CD4-positive, CD25-positive, alpha-beta regulatory T cell (primary cell): Measurements from ENCODE around the gene GIMAP6. TPM values are rescaled to one million over a fixed set of nuclear protein-coding genes. Genes with fewer than 3 reads are reported as not detected.
"Not testable (repeated sequence)": the region's sequence is repeated elsewhere in the genome, so short reads cannot be mapped to it uniquely, and the experiment has no call there.

ENCODE experiments used
- ATAC-seq, 2 donors: fragments of 150-1000 bp; cut with Tn5 transposase; one replicate each; pipeline ENCODE4 v1.10.0; 2021; ENCODE audit warnings: low read depth in 2 of 2, moderate number of reproducible peaks in 2 of 2, moderate library complexity in 1 of 2
- DNase-seq, 3 donors: peaks; one replicate each; pipeline versions ENCODE4 v3.0.0 to v3.0.0-alpha.2; 2012 to 2022; ENCODE audit warnings: mixed read lengths in 1 of 3
- H3K27ac ChIP-seq: one replicate; pipeline ENCODE4 v1.7.0; 2013; ENCODE audit warnings: mild to moderate bottlenecking, low read length; ENCODE audit not compliant: insufficient read depth, poor library complexity, severe bottlenecking
- H3K27me3 ChIP-seq: one replicate; pipeline ENCODE4 v1.7.0; 2013; ENCODE audit warnings: low read length; ENCODE audit not compliant: control insufficient read depth, insufficient read depth
- H3K36me3 ChIP-seq: one replicate; pipeline ENCODE4 v1.7.0; 2013; ENCODE audit warnings: mild to moderate bottlenecking, low read length, moderate library complexity; ENCODE audit not compliant: control insufficient read depth, insufficient read depth
- H3K4me1 ChIP-seq: 2 replicates; pipeline ENCODE4 v1.7.0; 2013; ENCODE audit warnings: mild to moderate bottlenecking, low read length; ENCODE audit not compliant: insufficient read depth, control insufficient read depth, poor library complexity, severe bottlenecking
- H3K4me3 ChIP-seq: one replicate; pipeline ENCODE4 v1.7.0; 2013; ENCODE audit warnings: low read depth, mild to moderate bottlenecking, low read length, moderate library complexity
- H3K9me3 ChIP-seq, 2 experiments: 1 replicate in 1 of 2; 2 replicates in 1 of 2; pipeline ENCODE4 v1.7.0; 2013; ENCODE audit warnings: low read length in 2 of 2, mild to moderate bottlenecking in 1 of 2, moderate library complexity in 1 of 2; ENCODE audit not compliant: control insufficient read depth in 2 of 2
- H3K27ac Mint-ChIP-seq, 3 donors: one replicate each; pipeline ENCODE4 v1.8.0; 2020 to 2022; ENCODE audit warnings: mild to moderate bottlenecking in 3 of 3, mixed read lengths in 3 of 3, moderate library complexity in 2 of 3
- H3K27me3 Mint-ChIP-seq: one replicate; pipeline ENCODE4 v1.8.0; 2022; ENCODE audit warnings: mild to moderate bottlenecking, mixed read lengths
- H3K36me3 Mint-ChIP-seq: one replicate; pipeline ENCODE4 v1.8.0; 2020; ENCODE audit warnings: mixed read lengths
- H3K4me1 Mint-ChIP-seq, 4 donors: one replicate each; pipeline ENCODE4 v1.8.0; 2020 to 2022; ENCODE audit warnings: mixed read lengths in 4 of 4, mild to moderate bottlenecking in 1 of 4
- H3K4me3 Mint-ChIP-seq, 4 donors: one replicate each; pipeline ENCODE4 v1.8.0; 2020 to 2022; ENCODE audit warnings: mild to moderate bottlenecking in 4 of 4, mixed read lengths in 4 of 4, moderate library complexity in 3 of 4
- H3K9me3 Mint-ChIP-seq, 7 donors: one replicate each; pipeline ENCODE4 v1.8.0; 2020 to 2022; ENCODE audit warnings: mixed read lengths in 7 of 7, mild to moderate bottlenecking in 3 of 7, moderate library complexity in 2 of 7
- polyA plus RNA-seq, 4 donors: library from polyadenylated mRNA; unstranded; fragments of 300-500 nt; fragmentation: Illumina TruSeq; gene quantifications; one replicate each; pipeline ENCODE4 v1.2.3, GENCODE V29; 2021
- total RNA-seq: library from RNA; stranded (reverse); gene quantifications from one replicate; pipeline ENCODE4 v1.2.3, GENCODE V29; 2022

Gene GIMAP6
- total and polyA plus RNA-seq, 5 donors from 2014 or later, result 43.8 to 236 (median 134) TPM

- ATAC-seq (no peak), DNase-seq (no peak)
- peaks cover 0 to 15% (median 1%) of the 10 kb centered on the region in 7 donors for H3K9me3 Mint-ChIP-seq
- peak overlapping the region; percentile 75 for H3K27ac ChIP-seq
- no peaks in the 10 kb centered on the region for H3K27me3 ChIP-seq
- H3K4me1 Mint-ChIP-seq, result peaks cover 21 to 90% (median 69%) of the 10 kb centered on the region in 4 donors
- H3K9me3 ChIP-seq, result no peaks in the 10 kb centered on the region
- peak overlapping the region; percentile 29 to 83 (median 67) for H3K4me3 Mint-ChIP-seq
- no peaks in the 10 kb centered on the region for H3K27me3 Mint-ChIP-seq
- H3K36me3 Mint-ChIP-seq, result peaks cover 9% of the 10 kb centered on the region
- H3K36me3 ChIP-seq, result no peaks in the 10 kb centered on the region
- H3K4me3 ChIP-seq, result peak overlapping the region; percentile 65
- H3K4me1 ChIP-seq, result peaks cover 76% of the 10 kb centered on the region
- H3K27ac Mint-ChIP-seq, result peak overlapping the region; percentile 94 to 98 (median 95)
Observed at GRCh38 chr7:150668977-150669376, 36.8 kb upstream of the GIMAP6 start.

DNA sequence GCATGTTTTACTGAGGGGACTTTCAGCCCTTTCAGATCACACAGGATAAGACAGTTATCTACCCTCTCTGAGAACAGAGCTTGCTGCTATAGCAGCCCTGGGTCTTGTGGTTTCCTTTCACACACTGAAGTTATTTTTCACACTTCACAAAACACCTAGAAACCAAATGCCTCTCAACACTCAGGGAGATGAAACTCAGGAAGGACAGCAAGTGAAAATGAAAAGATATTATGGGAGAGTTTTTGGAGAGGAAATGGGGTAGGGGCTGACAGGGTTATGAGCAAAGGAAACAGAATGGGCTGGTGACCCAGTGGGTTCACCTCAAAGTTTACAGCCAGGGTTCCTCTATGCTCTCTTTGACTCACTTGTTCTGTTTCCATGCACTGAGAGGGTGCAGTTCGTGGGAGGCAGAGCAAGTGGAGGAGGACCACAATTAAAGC lies 36.3 kb upstream of the GIMAP6 start:
- Histone ChIP-seq H3K27me3 (no peaks in the 10 kb centered on the region), H3K4me3 (peak overlapping the region; percentile 65), H3K9me3 (no peaks in the 10 kb centered on the region), H3K36me3 (no peaks in the 10 kb centered on the region), H3K27ac (peak overlapping the region; percentile 75), H3K4me1 (peaks cover 81% of the 10 kb centered on the region)
- ATAC-seq (peak; percentile 80 to 81), DNase-seq (peak in 2 of 3 donors; percentile 74 to 85)
- H3K9me3 Mint-ChIP-seq, result peaks cover 0 to 15% (median 1%) of the 10 kb centered on the region in 7 donors
- H3K27me3 Mint-ChIP-seq, result no peaks in the 10 kb centered on the region
- peak overlapping the region; percentile 94 to 98 (median 95) for H3K27ac Mint-ChIP-seq
- H3K4me1 Mint-ChIP-seq, result peaks cover 23 to 92% (median 73%) of the 10 kb centered on the region in 4 donors
- H3K36me3 Mint-ChIP-seq, result peaks cover 9% of the 10 kb centered on the region
- peak overlapping the region; percentile 63 to 83 (median 72) for H3K4me3 Mint-ChIP-seq

DNA sequence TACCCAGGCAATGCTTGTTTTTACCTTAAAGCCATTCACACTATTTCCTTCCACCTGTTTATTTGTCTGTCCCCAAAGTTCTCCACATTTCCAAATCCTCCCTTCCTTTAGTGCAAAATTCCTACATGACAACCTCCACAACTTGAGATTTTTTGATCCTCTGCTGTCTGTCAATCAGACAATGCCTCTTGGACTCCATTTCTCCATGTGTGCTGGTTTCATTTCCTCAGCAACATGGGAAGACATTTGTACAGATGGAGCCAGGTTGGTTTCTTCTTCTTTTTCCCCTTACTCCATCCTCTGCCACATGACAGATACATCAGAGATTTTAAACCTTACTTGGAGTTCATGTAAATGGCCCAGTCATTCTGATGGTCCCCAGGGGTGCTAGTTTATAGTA lies 34.2 kb upstream of the GIMAP6 start:
- H3K27me3 Mint-ChIP-seq, result no peaks in the 10 kb centered on the region
- H3K9me3 Mint-ChIP-seq, result peaks cover 0 to 6% (median 0%) of the 10 kb centered on the region in 7 donors
- H3K4me1 Mint-ChIP-seq, result peaks cover 22 to 94% (median 78%) of the 10 kb centered on the region in 4 donors
- Histone ChIP-seq H3K36me3 (no peaks in the 10 kb centered on the region), H3K4me3 (peak overlapping the region; percentile 58), H3K27ac (peak overlapping the region; percentile 75), H3K27me3 (no peaks in the 10 kb centered on the region), H3K4me1 (peaks cover 94% of the 10 kb centered on the region), H3K9me3 (no peaks in the 10 kb centered on the region)
- H3K4me3 Mint-ChIP-seq, result peak overlapping the region; percentile 26 to 88 (median 67)
- H3K27ac Mint-ChIP-seq, result peak overlapping the region; percentile 94 to 98 (median 95)
- H3K36me3 Mint-ChIP-seq, result peaks cover 8% of the 10 kb centered on the region
- ATAC-seq (no peak), DNase-seq (no peak)

DNA sequence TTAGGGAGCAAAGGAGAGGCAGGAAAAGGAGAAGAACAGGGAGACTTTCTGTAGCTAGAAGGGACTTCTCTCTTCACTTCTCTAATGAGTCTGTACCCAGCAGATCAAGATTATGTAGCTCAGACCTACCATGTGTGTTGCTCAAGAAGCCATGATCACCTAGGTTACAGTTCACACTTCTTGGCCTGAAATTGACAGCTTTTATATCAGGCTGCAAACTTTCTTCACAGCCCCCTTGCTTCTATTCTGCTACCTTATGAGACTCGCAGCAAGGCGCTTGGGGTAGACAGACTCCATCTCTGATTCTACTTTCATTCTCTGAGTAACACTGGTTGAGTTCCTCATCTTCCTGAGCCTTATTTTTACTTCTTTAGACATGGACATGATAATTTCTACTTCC lies 33.7 kb upstream of the GIMAP6 start:
- peaks cover 0 to 5% (median 0%) of the 10 kb centered on the region in 7 donors for H3K9me3 Mint-ChIP-seq
- peak overlapping the region; percentile 75 for H3K27ac ChIP-seq
- H3K36me3 ChIP-seq, result no peaks in the 10 kb centered on the region
- peak overlapping the region; percentile 94 to 98 (median 95) for H3K27ac Mint-ChIP-seq
- H3K27me3 ChIP-seq, result no peaks in the 10 kb centered on the region
- no peaks in the 10 kb centered on the region for H3K9me3 ChIP-seq
- ATAC-seq (no peak), DNase-seq (no peak)
- H3K36me3 Mint-ChIP-seq, result peaks cover 4% of the 10 kb centered on the region
- H3K4me3 ChIP-seq, result peak overlapping the region; percentile 58
- H3K4me1 ChIP-seq, result peaks cover 90% of the 10 kb centered on the region
- no peaks in the 10 kb centered on the region for H3K27me3 Mint-ChIP-seq
- H3K4me1 Mint-ChIP-seq, result peaks cover 20 to 94% (median 77%) of the 10 kb centered on the region in 4 donors
- H3K4me3 Mint-ChIP-seq, result peak overlapping the region in 3 of 4 donors; percentile 63 to 71 (median 65)

DNA sequence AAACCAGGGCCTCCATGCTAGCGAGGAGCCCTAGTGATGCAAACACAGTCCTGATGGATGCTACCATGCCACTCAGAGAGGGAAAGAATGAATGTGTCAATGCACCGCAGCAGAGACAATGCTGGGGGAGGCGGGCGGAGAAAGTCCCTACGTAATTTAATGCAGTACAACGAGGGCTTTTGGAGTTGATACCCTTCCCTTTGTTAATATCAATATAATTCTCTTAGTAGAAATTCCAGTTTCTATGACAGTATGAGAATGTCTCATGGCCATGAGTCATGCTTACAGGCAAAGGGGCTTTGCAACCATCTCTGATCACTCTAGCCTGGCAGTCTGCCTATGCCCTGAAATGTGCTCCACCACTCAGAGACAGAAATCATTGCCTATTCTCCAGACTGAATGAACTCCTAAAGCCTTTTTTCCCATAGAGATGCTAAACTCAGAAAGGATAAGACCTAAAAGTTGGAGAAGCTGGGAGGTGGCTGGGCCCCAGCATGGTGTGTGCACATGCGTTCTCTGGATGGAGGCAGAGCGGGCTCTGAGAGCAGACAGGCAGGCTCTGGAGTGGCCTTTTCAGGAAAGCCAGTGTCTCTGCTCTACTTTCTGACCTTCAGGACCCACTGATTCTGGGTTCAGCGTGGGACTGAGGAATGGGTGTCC lies 33.0 kb upstream of the GIMAP6 start:
- H3K27ac ChIP-seq, result peak overlapping the region; percentile 75
- H3K4me3 ChIP-seq, result peak overlapping the region; percentile 58
- Mint-ChIP-seq H3K9me3 (peaks cover 0 to 5% (median 0%) of the 10 kb centered on the region in 7 donors), H3K4me1 (peaks cover 25 to 95% (median 76%) of the 10 kb centered on the region in 4 donors), H3K4me3 (peak overlapping the region in 3 of 4 donors; percentile 71 to 81 (median 77)), H3K27me3 (no peaks in the 10 kb centered on the region), H3K36me3 (peaks cover 4% of the 10 kb centered on the region), H3K27ac (peak overlapping the region; percentile 94 to 98 (median 95))
- ATAC-seq (no peak), DNase-seq (no peak)
- H3K27me3 ChIP-seq, result no peaks in the 10 kb centered on the region
- H3K4me1 ChIP-seq, result peaks cover 83% of the 10 kb centered on the region
- H3K36me3 ChIP-seq, result no peaks in the 10 kb centered on the region
- H3K9me3 ChIP-seq, result no peaks in the 10 kb centered on the region

DNA sequence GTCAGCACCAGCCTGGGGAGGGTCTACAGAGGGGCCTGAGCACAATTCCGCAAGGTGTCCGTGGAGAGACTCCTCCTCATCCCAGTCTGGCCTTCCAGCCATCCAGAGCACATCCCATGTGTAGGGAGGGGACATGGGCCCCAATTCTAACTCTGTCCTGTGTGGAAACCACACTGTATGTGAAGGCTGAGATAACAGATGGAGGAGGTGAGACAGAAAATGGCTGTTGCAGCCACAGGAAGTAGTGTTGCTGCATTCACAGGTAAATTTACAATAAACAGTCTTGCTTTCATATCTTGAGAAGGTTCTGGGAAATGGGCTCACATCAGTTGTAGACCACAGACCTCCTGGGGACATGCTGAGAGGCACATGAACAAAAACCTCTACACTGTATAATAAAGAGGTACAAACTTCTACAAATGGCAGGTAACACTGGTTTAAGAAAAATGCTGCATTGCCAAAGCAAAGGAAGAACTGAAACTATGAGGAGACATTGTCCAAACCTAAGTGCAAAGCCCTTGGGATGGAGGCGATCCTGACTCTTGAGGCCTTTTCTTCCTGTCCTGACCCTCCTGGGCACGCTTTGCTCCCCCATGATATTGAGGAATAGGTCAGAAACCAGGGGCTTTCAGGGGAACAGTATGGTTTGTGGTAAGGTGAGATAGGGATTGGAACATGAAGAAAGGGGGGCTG lies 31.8 kb upstream of the GIMAP6 start:
- Histone ChIP-seq H3K27ac (peak overlapping the region; percentile 75), H3K27me3 (no peaks in the 10 kb centered on the region), H3K4me3 (peak overlapping the region; percentile 58), H3K36me3 (no peaks in the 10 kb centered on the region), H3K4me1 (peaks cover 72% of the 10 kb centered on the region), H3K9me3 (no peaks in the 10 kb centered on the region)
- Mint-ChIP-seq H3K4me3 (peak overlapping the region; percentile 63 to 81 (median 78)), H3K4me1 (peaks cover 21 to 88% (median 70%) of the 10 kb centered on the region in 4 donors), H3K9me3 (peaks cover 0 to 5% (median under 1%) of the 10 kb centered on the region in 7 donors), H3K27ac (peak overlapping the region; percentile 94 to 98 (median 95)), H3K36me3 (peaks cover 3% of the 10 kb centered on the region), H3K27me3 (no peaks in the 10 kb centered on the region)
- DNase-seq (peak in 2 of 3 donors; percentile 40 to 93), ATAC-seq (peak; percentile 60 to 65)

DNA sequence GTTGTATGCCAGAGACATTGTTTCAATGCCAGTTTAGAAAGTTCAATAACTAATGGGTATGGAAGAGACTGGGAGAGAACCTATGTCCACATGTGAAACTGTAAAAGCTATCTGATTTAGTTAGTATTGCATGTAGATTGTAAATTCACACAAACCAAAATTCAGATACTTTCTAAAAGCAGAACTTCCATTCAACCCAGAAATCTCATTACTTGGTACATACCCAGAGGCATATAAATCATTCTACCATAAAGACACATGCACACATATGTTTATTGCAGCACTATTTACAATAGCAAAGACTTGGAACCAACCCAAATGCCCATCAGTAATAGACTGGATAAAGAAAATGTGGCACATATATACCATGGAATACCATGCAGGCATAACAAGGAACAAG lies 30.6 kb upstream of the GIMAP6 start:
- H3K4me1 ChIP-seq, result peaks cover 61% of the 10 kb centered on the region
- peak overlapping the region; percentile 30 for H3K27ac ChIP-seq
- peak overlapping the region in 3 of 4 donors; percentile 67 to 91 (median 79) for H3K4me3 Mint-ChIP-seq
- not testable (repeated sequence) for H3K27me3 ChIP-seq, ATAC-seq, H3K4me3 ChIP-seq, H3K9me3 Mint-ChIP-seq, H3K9me3 ChIP-seq, H3K27me3 Mint-ChIP-seq, H3K36me3 ChIP-seq, DNase-seq, H3K36me3 Mint-ChIP-seq
- peaks cover 14 to 77% (median 62%) of the 10 kb centered on the region in 4 donors for H3K4me1 Mint-ChIP-seq
- peak overlapping the region; percentile 94 to 98 (median 95) for H3K27ac Mint-ChIP-seq
